Upper lobe of right lung (tissue), 1 donor: ENCODE data around the gene NWD2. TPM values are rescaled to one million over a fixed set of nuclear protein-coding genes. Genes with fewer than 3 reads are reported as not detected.

Experiments
- ATAC-seq: fragments of 200-7000 bp; cut with Tn5 transposase; one replicate; pipeline ENCODE4 v1.9.1; 2020; ENCODE audit warnings: mild to moderate bottlenecking, moderate library complexity
- DNase-seq: peaks from one replicate; pipeline ENCODE4 v3.0.0-alpha.2; 2020
- H3K27ac ChIP-seq: fragments of 200-600 bp; one replicate; pipeline ENCODE4 v1.8.0; 2022
- H3K27me3 ChIP-seq: fragments of 200-600 bp; one replicate; pipeline ENCODE4 v1.8.0; 2022; ENCODE audit warnings: mild to moderate bottlenecking
- H3K36me3 ChIP-seq: fragments of 200-600 bp; one replicate; pipeline ENCODE4 v1.8.0; 2022
- H3K4me1 ChIP-seq: fragments of 200-600 bp; one replicate; pipeline ENCODE4 v1.8.0; 2022
- H3K4me3 ChIP-seq: fragments of 200-600 bp; one replicate; pipeline ENCODE4 v1.8.0; 2022; ENCODE audit warnings: mild to moderate bottlenecking
- H3K9me3 ChIP-seq: fragments of 200-600 bp; one replicate; pipeline ENCODE4 v1.8.0; 2022
- CTCF ChIP-seq: fragments of 200-600 bp; IDR thresholded peaks from one replicate; pipeline ENCODE4 v1.8.0; 2022; ENCODE audit warnings: antibody characterized with exemption
- intact Hi-C: fragments of 100-400 bp; cut with DNase I; formaldehyde crosslinking; loops from one replicate; pipeline ENCODE4 v1.11.0; 2022
- total RNA-seq: library from RNA; stranded (reverse); fragmentation: NEBNext Ultra II Directional; extraction: Animal tissue kit (Norgen Biotek cat#: 25700); gene quantifications from one replicate; pipeline ENCODE4 v1.2.1, GENCODE V29; 2021
- donor health status: DM: no; HTN: yes; CAD: no; lungs with severe emphysema.

The NWD2 gene
- total RNA-seq, 1 donor from 2014 or later: not detected

- Histone ChIP-seq H3K9me3 (no peaks in the 10 kb centered on the region), H3K4me3 (no peak overlapping the region), H3K36me3 (no peaks in the 10 kb centered on the region), H3K27ac (no peak overlapping the region), H3K4me1 (no peaks in the 10 kb centered on the region), H3K27me3 (no peaks in the 10 kb centered on the region)
- TF ChIP-seq CTCF: no peak
- ATAC-seq (no peak), DNase-seq (no peak)
- intact Hi-C loops: no loop called here
Measured at GRCh38 chr4:37304612-37305011, 60.1 kb downstream of the NWD2 start.

GRCh38 chr4:37305984-37306383, 61.4 kb downstream of the NWD2 start:
- H3K27ac ChIP-seq: no peak overlapping the region
- TF ChIP-seq CTCF: no peak
- H3K36me3 ChIP-seq: no peaks in the 10 kb centered on the region
- no peak for ATAC-seq
- intact Hi-C loops: no loop called here
- no peak for DNase-seq
- H3K4me1 ChIP-seq: no peaks in the 10 kb centered on the region
- H3K4me3 ChIP-seq: no peak overlapping the region
- H3K27me3 ChIP-seq: no peaks in the 10 kb centered on the region
- H3K9me3 ChIP-seq: no peaks in the 10 kb centered on the region

DNA sequence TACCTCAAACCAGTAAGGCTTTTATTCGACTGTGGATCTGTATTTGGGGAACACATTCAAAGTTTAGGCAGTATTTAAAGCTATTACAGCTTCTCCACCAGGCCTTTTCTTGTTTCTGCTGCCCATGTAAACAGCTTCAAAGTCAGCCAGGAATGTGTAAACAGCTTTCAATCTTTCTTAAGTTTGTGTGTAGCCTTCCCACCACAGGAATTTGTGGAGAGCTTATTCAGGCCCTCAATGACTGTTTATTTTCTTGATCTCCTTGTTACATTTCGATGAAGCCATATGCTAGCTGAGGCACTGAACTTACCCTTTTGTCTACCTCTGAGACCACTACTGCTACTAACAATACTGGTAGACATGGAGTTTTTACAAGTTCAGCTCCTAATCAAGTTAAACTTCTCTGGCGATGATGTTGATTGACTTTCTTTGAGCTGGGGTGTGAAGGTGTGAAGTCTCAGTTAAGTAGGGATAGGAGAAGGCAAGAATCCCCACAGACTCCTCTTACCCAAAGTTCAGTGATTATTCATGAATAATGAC, 72.6 kb downstream of the NWD2 start:
- intact Hi-C loops: no loop called here

DNA sequence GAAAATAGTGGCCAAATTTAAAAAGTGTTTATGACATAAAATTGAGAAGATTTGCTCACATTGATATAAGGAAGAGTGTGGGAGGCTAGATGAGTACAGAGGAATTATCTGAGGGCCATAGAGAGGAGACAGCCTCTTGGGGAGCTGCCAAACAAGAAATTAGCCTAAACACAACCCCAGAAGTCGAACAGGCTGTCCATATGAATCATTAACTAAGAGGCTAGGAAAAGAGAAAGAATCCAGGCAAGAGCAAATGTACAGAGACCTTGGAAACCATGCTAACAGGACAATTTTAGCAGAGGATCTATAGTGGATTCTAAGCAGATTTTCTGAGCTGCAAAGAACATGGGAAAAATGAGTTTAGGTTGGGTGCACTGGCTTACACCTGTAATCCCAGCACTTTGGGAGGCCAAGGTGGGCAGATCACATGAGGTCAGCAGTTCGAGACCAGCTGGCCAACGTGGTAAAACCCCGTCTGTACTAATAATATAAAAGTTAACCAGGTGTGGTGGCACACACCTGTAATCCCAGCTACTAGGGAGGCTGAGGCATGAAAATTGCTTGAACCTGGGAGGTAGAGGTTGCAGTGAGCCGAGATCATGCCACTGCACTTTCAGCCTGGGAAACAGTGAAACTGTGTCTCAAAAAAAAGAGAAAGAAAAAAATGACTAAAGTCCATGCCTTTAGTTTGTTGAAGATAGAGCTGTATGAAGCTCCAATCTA, 76.1 kb downstream of the NWD2 start:
- intact Hi-C loops: no loop called here
- Histone ChIP-seq H3K27me3 (no peaks in the 10 kb centered on the region), H3K9me3 (no peaks in the 10 kb centered on the region), H3K27ac (no peak overlapping the region), H3K4me3 (no peak overlapping the region), H3K4me1 (no peaks in the 10 kb centered on the region), H3K36me3 (no peaks in the 10 kb centered on the region)
- no peak for TF ChIP-seq CTCF
- ATAC-seq: no peak
- DNase-seq: no peak

More for the DNA sequence above, 72.6 kb downstream of the NWD2 start:
- ATAC-seq (peak; percentile 88), DNase-seq (no peak)
- no peaks in the 10 kb centered on the region for H3K36me3 ChIP-seq
- no peak overlapping the region for H3K27ac ChIP-seq
- no peaks in the 10 kb centered on the region for H3K4me1 ChIP-seq
- no peaks in the 10 kb centered on the region for H3K27me3 ChIP-seq
- no peak overlapping the region for H3K4me3 ChIP-seq
- H3K9me3 ChIP-seq: no peaks in the 10 kb centered on the region
- TF ChIP-seq CTCF: no peak

DNA sequence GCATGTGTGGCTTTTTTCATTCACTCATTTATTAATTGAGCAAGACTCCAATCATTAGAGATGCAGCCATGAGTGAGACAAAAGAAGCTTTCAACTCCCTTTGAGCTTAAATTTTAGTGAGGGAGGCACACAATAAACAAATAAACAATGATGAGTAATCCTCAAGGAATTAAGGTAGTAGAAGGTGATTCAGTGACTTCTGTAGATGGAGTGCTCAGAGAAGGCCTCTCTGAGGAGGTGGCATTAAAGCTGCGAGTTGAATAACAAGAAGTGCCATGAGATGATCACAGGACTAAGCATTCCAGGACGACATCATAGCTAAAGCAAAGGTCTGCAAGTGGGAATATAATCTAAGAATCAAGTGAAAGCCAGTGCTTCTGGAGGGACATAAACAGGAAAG, 77.6 kb downstream of the NWD2 start:
- no peak for DNase-seq
- no peak overlapping the region for H3K27ac ChIP-seq
- TF ChIP-seq CTCF: no peak
- no peak for ATAC-seq
- no peaks in the 10 kb centered on the region for H3K4me1 ChIP-seq
- intact Hi-C loops: no loop called here
- H3K9me3 ChIP-seq: no peaks in the 10 kb centered on the region
- no peaks in the 10 kb centered on the region for H3K27me3 ChIP-seq
- H3K36me3 ChIP-seq: no peaks in the 10 kb centered on the region
- H3K4me3 ChIP-seq: no peak overlapping the region
